ENCODE results near the gene MDGA2. TPM values are rescaled to one million over a fixed set of nuclear protein-coding genes. Genes with fewer than 3 reads are reported as not detected.
"Not testable (repeated sequence)": the region's sequence is repeated elsewhere in the genome, so short reads cannot be mapped to it uniquely, and the experiment has no call there.

The MDGA2 gene
- total RNA-seq, 1 donor, result not detected

GRCh38 chr14:47366006-47366405, 309.4 kb downstream of the MDGA2 start:
- Histone ChIP-seq H3K4me1 (ENCODE audit: insufficient read depth, low read length) (no peaks in the 10 kb centered on the region), H3K27me3 (ENCODE audit: insufficient read depth, low read length) (no peaks in the 10 kb centered on the region), H3K4me3 (ENCODE audit: low read length) (no peak overlapping the region), H3K9me3 (ENCODE audit: low read depth, low read length) (no peaks in the 10 kb centered on the region)

DNA sequence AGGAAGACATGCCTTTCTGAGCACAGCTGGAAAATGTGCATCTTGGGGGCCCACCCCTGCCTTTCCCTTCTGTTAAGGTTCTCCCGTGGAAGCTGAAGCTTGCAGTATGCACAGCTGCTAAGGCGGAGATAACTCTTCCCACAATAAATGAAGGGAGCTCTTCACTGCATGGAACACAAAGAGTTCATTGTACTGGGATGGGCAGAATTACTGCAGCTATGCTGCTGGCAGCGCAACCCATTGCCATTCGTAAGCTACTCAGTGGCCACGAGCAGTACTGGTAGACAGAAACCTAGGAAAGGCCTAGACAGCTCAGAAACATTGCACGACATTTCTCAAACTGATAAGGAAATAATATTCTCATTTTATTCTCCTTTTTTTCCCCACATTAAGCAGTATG, 310.2 kb downstream of the MDGA2 start:
- H3K4me3 ChIP-seq (ENCODE audit: low read length), result no peak overlapping the region
- no peaks in the 10 kb centered on the region for H3K9me3 ChIP-seq (ENCODE audit: low read depth, low read length)
- no peaks in the 10 kb centered on the region for H3K27me3 ChIP-seq (ENCODE audit: insufficient read depth, low read length)
- H3K4me1 ChIP-seq (ENCODE audit: insufficient read depth, low read length), result no peaks in the 10 kb centered on the region

DNA sequence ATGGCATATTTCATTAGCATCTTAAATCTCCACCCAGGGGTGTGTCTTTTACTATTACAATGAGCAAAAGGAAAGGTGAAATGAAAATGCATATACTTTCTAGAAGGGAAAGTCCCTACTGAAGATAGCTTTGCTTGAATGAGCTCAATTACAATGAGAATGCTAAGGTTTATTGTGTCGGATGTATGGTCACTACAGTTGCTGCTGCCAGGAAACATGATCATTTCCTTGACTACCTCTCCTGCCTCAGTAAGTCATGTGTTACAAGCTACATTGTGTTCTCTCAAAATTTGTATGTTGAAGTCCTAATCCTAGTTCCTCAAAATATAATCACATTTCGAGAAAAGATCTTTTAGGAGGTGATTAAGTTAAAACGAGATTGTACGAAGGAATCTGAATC, 322.2 kb downstream of the MDGA2 start:
- H3K9me3 ChIP-seq (ENCODE audit: low read depth, low read length), result no peaks in the 10 kb centered on the region
- no peaks in the 10 kb centered on the region for H3K4me1 ChIP-seq (ENCODE audit: insufficient read depth, low read length)
- H3K27me3 ChIP-seq (ENCODE audit: insufficient read depth, low read length), result no peaks in the 10 kb centered on the region
- H3K4me3 ChIP-seq (ENCODE audit: low read length), result no peak overlapping the region

GRCh38 chr14:47346849-47347248, 328.6 kb downstream of the MDGA2 start:
- Histone ChIP-seq H3K27me3 (ENCODE audit: insufficient read depth, low read length) (no peaks in the 10 kb centered on the region), H3K4me3 (ENCODE audit: low read length) (no peak overlapping the region), H3K9me3 (ENCODE audit: low read depth, low read length) (no peaks in the 10 kb centered on the region), H3K4me1 (ENCODE audit: insufficient read depth, low read length) (no peaks in the 10 kb centered on the region)

- no peaks in the 10 kb centered on the region for H3K4me1 ChIP-seq (ENCODE audit: insufficient read depth, low read length)
- H3K27me3 ChIP-seq (ENCODE audit: insufficient read depth, low read length), result no peaks in the 10 kb centered on the region
- H3K9me3 ChIP-seq (ENCODE audit: low read depth, low read length), result no peaks in the 10 kb centered on the region
- no peak overlapping the region for H3K4me3 ChIP-seq (ENCODE audit: low read length)
Measured at GRCh38 chr14:47345016-47345415, 330.4 kb downstream of the MDGA2 start.

- H3K9me3 ChIP-seq (ENCODE audit: low read depth, low read length), result no peaks in the 10 kb centered on the region
- H3K4me3 ChIP-seq (ENCODE audit: low read length), result no peak overlapping the region
- no peaks in the 10 kb centered on the region for H3K27me3 ChIP-seq (ENCODE audit: insufficient read depth, low read length)
- no peaks in the 10 kb centered on the region for H3K4me1 ChIP-seq (ENCODE audit: insufficient read depth, low read length)
Measured at GRCh38 chr14:47332939-47333338, 342.5 kb downstream of the MDGA2 start.

DNA sequence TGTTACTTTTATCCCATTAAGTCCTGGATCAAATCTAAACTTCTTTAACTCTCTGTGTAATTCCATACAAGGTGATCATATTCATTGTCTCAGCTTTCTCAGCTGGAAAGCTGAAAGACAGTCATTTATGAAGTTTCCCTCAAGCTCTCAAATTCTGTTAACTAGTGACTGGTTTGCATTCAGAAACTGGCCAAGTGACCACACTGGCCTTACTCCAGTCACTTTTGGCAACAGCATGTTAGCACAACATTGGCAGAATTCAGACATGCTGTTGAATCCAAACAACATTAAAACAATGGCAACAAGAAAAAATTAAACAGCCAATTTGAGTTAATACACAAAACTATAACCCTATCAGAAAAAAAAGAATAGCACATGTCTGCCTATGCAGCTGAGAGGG, 343.3 kb downstream of the MDGA2 start:
- Histone ChIP-seq H3K9me3 (ENCODE audit: low read depth, low read length) (no peaks in the 10 kb centered on the region), H3K4me1 (ENCODE audit: insufficient read depth, low read length) (no peaks in the 10 kb centered on the region), H3K27me3 (ENCODE audit: insufficient read depth, low read length) (no peaks in the 10 kb centered on the region), H3K4me3 (ENCODE audit: low read length) (no peak overlapping the region)

- H3K4me1 ChIP-seq (ENCODE audit: insufficient read depth, low read length), result no peaks in the 10 kb centered on the region
- no peaks in the 10 kb centered on the region for H3K9me3 ChIP-seq (ENCODE audit: low read depth, low read length)
- no peaks in the 10 kb centered on the region for H3K27me3 ChIP-seq (ENCODE audit: insufficient read depth, low read length)
- no peak overlapping the region for H3K4me3 ChIP-seq (ENCODE audit: low read length)
Measured at GRCh38 chr14:47328376-47328775, 347.0 kb downstream of the MDGA2 start.

- Histone ChIP-seq H3K4me1 (ENCODE audit: insufficient read depth, low read length) (no peaks in the 10 kb centered on the region), H3K27me3 (ENCODE audit: insufficient read depth, low read length) (no peaks in the 10 kb centered on the region), H3K4me3 (ENCODE audit: low read length) (no peak overlapping the region), H3K9me3 (ENCODE audit: low read depth, low read length) (no peaks in the 10 kb centered on the region)
Measured at GRCh38 chr14:47327336-47327735, 348.1 kb downstream of the MDGA2 start.

- no peaks in the 10 kb centered on the region for H3K27me3 ChIP-seq (ENCODE audit: insufficient read depth, low read length)
- no peak overlapping the region for H3K4me3 ChIP-seq (ENCODE audit: low read length)
- H3K4me1 ChIP-seq (ENCODE audit: insufficient read depth, low read length), result no peaks in the 10 kb centered on the region
- no peaks in the 10 kb centered on the region for H3K9me3 ChIP-seq (ENCODE audit: low read depth, low read length)
Measured at GRCh38 chr14:47322751-47323150, 352.7 kb downstream of the MDGA2 start.

GRCh38 chr14:47302121-47302520, 373.3 kb downstream of the MDGA2 start:
- H3K9me3 ChIP-seq (ENCODE audit: low read depth, low read length), result no peaks in the 10 kb centered on the region
- H3K4me1 ChIP-seq (ENCODE audit: insufficient read depth, low read length), result no peaks in the 10 kb centered on the region
- H3K27me3 ChIP-seq (ENCODE audit: insufficient read depth, low read length), result no peaks in the 10 kb centered on the region
- no peak overlapping the region for H3K4me3 ChIP-seq (ENCODE audit: low read length)

GRCh38 chr14:47300796-47301195, 374.6 kb downstream of the MDGA2 start:
- Histone ChIP-seq H3K4me3 (ENCODE audit: low read length) (no peak overlapping the region), H3K27me3 (ENCODE audit: insufficient read depth, low read length) (no peaks in the 10 kb centered on the region), H3K4me1 (ENCODE audit: insufficient read depth, low read length) (no peaks in the 10 kb centered on the region), H3K9me3 (ENCODE audit: low read depth, low read length) (no peaks in the 10 kb centered on the region)

DNA sequence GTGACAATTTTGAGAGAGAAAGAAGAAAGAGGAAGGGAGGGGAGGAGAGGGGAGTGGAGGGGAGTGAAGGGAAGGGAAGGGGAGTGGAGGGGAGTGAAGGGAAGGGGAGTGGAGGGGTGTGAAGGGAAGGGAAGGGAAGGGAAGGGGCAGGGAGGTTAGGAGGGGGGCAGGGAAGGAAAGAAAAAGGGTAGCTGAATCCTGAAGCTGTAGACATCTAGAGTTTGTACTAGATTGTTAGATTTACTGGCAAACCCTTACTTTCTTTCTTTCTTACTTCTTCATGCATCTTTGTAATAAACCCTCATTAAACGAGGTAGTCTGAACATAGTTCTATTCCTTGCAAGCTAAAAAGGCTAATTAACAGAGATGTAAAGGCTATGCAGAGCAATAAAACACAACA, 378.0 kb downstream of the MDGA2 start:
- Histone ChIP-seq H3K4me3 (ENCODE audit: low read length) (no peak overlapping the region), H3K4me1 (ENCODE audit: insufficient read depth, low read length) (no peaks in the 10 kb centered on the region), H3K27me3 (ENCODE audit: insufficient read depth, low read length) (no peaks in the 10 kb centered on the region), H3K9me3 (ENCODE audit: low read depth, low read length) (no peaks in the 10 kb centered on the region)

GRCh38 chr14:47284283-47284682, 391.1 kb downstream of the MDGA2 start:
- Histone ChIP-seq H3K27me3 (ENCODE audit: insufficient read depth, low read length) (no peaks in the 10 kb centered on the region), H3K4me3 (ENCODE audit: low read length) (no peak overlapping the region), H3K4me1 (ENCODE audit: insufficient read depth, low read length) (no peaks in the 10 kb centered on the region), H3K9me3 (ENCODE audit: low read depth, low read length) (no peaks in the 10 kb centered on the region)

- not testable (repeated sequence) for H3K9me3 ChIP-seq (ENCODE audit: low read depth, low read length); H3K4me1 ChIP-seq (ENCODE audit: insufficient read depth, low read length); H3K4me3 ChIP-seq (ENCODE audit: low read length); H3K27me3 ChIP-seq (ENCODE audit: insufficient read depth, low read length)
Measured at GRCh38 chr14:47281761-47282160, 393.6 kb downstream of the MDGA2 start.

DNA sequence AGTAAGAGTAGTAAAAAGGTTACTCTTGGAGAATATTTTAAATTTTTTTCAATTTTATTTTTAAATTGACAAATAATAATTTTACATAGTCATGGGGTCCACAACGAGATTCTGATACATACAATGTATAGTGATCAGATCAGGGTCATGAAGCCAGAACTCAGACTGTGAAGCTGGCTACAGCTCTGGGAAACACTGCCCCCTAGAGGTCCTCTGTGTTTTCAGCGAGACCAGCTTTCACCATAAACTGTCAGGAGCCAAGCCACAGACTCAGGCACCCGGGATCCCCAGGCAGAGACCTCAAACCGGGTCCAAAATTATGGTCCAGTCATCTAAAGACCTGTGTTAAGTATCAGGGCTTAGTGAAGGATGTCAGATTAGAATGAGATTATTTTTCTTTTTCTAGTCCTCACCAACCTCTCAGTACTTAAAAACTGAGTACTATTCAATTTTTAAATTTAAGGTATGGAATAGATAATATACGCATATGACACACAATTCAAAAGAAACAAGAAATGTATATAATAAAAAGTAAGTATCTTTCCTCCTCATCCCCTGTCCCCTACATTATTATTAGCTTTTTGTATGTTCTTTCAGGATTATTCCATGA, 397.1 kb downstream of the MDGA2 start:
- no peaks in the 10 kb centered on the region for H3K4me1 ChIP-seq (ENCODE audit: insufficient read depth, low read length)
- no peak overlapping the region for H3K4me3 ChIP-seq (ENCODE audit: low read length)
- H3K27me3 ChIP-seq (ENCODE audit: insufficient read depth, low read length), result no peaks in the 10 kb centered on the region
- peaks cover 5% of the 10 kb centered on the region for H3K9me3 ChIP-seq (ENCODE audit: low read depth, low read length)
